ENCODE data around the gene COQ9.
"Not testable (repeated sequence)": the region's sequence is repeated elsewhere in the genome, so short reads cannot be mapped to it uniquely, and the experiment has no call there.

Gene COQ9

DNA sequence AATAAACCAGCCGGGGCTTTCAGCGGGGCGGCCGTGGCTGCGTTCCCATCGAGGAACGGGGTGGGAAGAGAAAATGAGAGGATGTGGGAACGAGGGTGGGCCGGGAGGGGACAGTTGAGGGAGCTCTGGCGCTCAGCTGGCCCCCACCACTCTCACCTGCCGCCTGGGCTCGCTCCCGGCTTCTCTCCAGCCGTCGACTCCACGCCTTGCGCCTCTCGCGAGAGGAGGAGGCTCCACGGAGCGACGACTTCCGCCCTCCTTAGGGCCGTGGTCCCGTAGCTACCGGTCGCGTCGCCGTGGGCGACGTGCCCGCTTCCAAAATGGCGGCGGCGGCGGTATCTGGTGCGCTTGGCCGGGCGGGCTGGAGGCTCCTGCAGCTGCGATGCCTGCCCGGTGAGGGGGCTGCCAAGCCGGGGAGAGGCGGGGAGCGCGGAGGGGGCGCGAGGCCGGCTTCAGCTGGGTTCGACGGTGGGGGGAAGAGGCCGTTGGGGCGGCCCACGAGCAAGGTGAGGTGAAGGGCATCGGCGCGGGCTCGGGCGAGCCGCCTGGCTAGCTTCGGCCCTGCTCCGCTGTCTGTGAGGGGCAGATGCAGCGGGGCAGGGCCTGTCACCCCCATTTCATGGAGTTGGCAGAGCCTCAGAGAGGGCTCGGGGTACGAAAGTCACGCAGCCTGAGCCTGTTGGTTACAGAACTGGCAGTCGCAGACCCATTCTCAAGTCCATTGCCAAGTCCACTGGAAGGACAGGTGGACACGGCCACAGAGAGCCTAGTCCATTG lies at the start of gene COQ9, which contains the start of gene CIAPIN1:
Gene COQ9 (plus strand): TSS at position 294 of the 777 bp plus-strand sequence. CDS start 27 bp downstream, at position 321.
Gene CIAPIN1 (minus strand): TSS at position 200 of the 777 bp plus-strand sequence. CDS start 6,457 bp downstream, outside the sequence.
- DNase-seq (ENCODE audit: low spot score), result peak; percentile 94

DNA sequence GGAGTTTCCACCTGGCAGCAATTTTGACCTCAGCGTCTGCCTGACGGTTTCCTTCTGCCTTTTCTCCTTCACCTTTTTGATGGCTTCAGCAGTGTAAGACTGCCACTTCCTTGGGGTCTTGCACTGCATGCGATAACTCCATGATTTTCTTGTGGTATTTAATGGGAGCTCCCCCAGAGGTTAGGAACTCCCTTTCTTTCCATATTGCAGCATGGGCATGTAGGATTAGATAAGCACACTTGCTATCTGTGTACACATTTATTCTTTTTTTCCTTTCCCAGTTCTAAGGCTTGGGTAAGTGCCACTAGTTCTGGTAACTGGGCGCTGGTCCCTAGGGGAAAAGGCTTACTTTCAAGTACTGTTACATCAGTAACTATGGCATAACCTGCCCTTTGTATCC lies 49.8 kb upstream of the COQ9 start:
- not testable (repeated sequence) for DNase-seq (ENCODE audit: low spot score)

DNA sequence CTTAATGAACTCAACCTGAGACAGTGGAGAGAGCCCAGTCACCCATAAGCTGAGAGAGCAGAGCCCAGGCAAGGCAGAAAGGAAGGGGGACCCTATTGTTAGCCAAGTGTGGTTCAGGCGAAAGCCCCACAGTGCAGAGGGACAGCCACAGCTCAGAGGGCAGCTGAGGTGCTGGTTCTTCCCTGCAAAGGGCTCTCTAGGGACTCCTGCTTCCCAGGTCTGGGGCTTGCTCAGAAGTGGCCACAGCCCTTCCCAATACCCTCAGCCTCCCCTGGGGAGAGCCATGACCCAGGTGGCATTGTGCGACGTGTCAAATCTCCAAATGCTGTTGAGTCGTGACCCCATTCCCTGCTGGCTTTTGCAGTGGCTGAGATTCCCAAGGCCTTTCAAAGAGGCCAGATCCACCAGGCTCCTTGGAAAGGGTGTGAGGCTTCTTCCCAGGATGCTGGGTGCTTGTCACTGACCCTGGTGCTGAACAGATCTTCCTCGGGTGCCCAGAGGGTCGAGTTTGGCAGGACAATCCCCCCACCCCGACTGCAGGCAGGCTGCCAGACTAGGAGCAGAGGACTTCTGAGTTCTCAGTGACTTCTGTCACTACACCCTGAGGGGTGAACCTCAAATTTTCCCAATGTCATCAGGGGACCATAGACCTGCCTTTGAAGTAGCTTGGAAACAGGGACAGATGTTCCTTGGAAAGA lies 45.2 kb upstream of the COQ9 start:
- DNase-seq (ENCODE audit: low spot score), result no peak

DNA sequence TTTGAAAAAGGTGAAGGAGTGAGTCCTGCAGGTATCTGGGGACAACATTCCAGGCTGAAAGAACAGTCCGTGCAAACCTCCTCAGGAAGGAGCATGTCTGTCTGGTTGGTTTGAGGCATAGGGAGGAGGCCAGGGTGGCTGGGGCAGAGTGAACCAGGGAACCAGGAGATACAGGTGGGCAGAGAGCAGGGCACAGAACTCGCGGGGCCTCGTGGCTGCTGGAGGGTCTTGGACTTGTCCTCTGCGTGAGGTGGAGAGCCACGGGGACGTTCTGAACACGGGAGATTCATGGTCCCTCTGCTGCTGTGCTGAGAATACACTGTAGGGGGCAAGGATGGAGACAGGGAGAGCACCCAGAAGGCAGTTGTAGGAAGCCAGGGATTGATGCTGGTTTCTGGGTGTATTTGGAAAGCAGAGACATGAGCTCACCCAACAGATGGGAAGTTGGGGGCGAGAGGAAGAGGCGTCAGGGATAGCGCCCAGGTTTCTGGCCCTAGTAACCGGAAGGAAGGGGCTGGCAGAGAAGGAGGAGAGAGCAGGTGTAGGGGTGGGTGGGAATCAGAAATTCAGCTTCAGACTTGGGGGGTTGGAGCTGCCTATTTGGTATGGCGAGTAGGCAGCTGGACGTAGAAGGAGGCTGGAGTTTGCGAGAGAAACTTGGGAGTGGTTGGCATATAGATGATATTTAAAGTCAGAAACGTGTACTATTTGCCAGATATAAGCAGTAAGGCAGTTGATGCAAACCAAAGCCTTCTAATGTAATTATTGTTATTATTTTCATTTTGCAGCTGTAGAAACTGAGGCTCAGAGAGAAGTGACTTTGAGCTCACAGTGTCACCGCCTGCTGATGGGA lies 43.1 kb upstream of the COQ9 start, which contains the start of gene CCL17:
Gene CCL17 (plus strand): TSS at position 803 of the 853 bp plus-strand sequence. CDS start 9,166 bp downstream, outside the sequence.
- DNase-seq (ENCODE audit: low spot score), result peak; percentile 62

DNA sequence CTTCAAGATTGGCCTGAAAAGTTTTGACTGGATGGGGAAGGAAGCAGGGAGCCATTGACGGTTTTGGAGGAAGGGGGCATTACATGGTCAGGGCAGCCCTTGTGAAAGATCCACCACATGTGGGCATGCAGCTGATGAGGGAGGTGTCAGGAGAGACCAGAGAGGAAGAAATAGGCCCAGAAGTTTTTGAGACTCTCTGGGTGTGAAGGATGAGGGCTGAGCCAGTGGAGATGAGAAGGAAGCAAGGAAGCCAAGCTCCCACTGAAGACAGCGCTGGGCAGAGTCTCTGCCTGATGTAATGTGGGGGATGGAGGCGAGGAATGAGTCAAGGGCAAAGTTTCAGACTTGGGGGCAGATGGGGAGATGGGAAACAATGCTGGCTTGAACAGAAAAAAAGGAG lies 42.2 kb upstream of the COQ9 start:
- DNase-seq (ENCODE audit: low spot score), result no peak

DNA sequence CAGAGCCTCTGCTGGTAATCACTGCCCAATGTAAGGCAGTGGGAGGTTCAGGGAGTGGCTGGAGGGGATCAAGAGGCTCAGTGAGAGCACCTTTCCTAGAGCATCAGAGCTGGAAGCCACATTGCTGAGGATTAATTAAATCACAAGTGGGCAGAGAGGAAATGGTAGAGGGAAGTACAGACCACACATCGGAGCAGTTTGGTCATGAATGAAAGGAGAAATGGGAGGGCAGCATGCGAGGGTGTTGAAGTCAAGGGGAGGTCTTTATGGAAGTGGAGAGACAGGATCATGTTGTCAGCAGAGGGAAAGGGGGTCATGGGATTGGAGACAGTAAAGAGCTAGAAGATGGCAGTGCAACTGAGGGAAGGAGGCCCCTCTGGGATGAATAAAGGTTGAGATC lies 40.4 kb upstream of the COQ9 start:
- no peak for DNase-seq (ENCODE audit: low spot score)

DNA sequence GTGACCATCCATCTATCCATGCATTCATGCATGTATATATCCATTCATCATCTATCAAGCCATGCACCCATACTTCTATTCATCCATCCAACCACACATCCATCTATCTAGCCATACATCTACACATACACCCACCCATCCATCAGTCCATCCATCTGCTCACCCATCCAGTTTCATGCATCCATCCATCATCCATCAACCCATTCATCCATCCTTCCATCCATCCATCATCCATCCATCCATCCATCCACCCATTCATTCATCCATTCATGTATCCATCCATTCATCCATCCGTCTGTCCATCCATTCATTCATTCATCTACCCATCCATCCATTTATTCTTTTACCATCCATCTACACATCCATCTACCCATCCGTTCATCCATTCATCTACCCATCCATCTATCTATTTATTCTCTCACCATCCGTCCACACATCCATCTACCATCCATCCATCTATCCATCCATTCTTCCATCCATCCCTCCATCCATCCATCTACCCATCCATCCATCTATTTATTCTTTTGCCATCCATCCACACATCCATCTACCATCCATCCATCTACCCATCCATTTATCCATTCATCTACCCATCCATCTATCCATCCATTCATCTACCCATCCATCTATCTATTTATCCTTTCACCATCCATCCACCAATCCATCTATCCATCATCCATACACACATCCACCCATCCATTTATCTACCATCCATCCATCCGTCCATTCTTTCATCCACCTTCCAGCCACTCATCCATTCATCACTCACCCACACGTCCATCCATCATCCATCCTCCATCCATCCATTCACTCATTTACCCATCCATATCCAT lies 39.5 kb upstream of the COQ9 start:
- DNase-seq (ENCODE audit: low spot score), result no peak

DNA sequence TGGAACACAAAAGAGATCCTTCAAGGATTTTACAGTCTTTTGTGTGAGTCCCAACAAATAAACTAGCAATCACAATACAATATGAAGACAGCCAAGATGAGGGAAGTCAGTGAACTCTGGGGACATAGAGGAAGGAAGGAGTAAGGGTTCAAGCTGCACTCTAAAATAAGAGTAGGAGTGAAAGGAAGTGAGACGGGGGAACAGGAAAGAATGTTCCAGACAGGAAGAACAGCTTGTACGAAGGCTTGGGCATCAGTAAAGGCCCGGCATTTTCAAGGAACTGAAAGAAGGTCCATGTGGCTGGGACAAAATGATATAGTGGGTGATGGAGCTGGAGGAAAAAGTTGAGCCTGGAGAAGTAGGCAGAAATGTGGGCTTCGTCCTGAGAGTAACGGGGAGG lies 38.2 kb upstream of the COQ9 start:
- peak; percentile 47 for DNase-seq (ENCODE audit: low spot score)

DNA sequence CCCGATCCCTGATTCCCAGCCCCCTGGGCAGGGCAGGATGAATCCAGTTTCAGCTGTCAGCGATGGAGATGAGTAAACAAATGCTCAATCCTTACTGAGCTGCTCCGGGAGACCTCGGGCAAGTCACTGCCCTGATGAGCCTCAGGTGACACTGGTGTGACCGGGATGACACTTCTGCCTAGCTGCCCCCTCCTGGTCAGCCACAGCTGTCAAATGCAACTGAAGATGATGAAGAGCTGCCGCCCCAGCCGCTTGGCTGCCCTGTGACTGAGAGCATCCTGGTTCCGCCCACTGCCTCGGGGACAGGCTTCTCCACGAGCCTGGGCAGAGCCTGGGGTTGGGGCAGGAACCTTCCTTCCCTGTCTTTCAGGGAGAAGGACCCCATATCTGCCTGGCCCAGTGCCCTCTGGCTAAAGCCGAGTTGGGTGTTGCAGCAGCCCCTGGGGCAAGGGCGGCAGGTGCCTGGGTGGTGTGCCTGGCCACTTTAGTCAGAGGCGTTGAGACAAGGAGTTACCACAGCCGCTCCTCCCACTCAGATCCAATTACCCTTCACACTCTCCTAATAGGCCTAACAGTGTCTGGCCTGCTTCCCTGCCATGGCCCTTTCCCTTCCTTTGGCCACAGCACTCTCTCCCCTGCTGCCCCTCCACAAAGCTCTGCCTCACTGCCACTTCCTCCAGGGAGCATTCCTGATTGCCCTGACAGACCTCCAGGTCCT lies 37.2 kb upstream of the COQ9 start:
- DNase-seq (ENCODE audit: low spot score), result no peak

DNA sequence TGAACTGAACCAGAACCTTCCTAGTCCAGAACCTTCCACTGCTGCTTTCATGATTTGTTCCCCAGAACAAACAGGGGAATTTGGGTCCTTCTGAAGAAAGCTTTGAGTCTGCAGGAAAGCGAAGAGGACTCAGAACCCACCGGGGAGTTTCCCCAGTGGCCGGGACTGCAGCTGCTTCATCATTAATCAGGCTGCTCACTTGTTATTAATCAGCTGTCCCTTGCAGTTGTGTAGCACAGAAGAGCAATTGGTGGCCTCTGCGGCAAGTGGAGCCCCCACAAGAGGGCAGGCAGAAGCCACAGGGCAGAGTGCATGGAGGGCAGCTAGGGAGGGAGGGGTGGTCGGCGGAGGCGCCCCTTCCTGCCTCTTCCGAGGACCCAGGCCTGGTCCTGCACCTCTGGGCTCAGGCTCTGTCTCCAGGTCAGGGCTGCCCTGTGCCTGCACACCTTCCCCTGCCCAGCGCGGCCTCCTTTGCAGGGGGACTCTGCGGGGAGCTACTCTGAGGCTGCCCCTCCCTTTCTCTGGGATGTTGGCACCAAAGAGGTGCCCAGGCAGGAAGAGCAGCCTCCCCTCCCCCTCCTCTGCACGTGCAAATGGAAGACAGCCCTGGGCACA lies 35.8 kb upstream of the COQ9 start:
- DNase-seq (ENCODE audit: low spot score), result no peak

DNA sequence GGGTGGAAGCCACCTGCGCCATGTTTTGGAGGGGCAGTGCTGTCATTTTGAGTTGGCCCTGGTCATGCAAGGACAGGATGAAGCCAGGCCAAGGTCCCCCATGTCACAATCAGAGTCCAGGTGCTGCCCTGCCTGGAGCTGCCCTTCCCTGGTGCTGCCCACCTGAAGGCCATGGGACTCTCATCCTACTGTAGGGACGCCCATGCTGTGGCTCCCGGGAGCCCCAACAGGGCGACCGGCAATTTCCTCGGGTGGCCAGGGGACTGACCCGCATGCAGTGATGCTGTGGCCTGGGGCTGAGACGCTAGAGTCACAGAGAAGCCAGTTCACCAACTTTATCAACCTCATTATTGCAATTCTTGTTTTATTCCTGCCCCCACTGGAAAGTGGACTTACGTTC lies 34.7 kb upstream of the COQ9 start:
- DNase-seq (ENCODE audit: low spot score), result no peak

DNA sequence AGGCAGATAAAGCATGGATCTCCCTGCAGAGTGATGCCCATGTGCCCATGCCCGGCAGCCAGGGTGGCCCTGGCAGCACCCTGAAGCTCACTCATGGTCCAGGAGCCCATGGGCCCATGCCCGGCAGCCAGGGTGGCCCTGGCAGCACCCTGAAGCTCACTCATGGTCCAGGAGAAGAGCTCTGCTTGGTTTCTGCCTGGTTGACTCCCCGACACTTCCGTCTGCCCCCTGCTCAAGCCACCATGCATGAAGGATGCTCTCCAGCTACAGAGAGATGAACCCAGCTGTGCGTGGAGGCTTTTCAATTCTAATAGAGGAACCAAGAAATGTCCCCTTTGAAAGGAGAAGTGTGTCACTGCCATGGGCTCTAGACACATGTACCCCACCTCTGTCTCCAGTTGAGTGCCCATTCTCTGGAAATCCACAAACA lies 34.0 kb upstream of the COQ9 start:
- DNase-seq (ENCODE audit: low spot score), result no peak

GRCh38 chr16:57413733-57414132 lies 33.5 kb upstream of the COQ9 start:
- DNase-seq (ENCODE audit: low spot score), result no peak

DNA sequence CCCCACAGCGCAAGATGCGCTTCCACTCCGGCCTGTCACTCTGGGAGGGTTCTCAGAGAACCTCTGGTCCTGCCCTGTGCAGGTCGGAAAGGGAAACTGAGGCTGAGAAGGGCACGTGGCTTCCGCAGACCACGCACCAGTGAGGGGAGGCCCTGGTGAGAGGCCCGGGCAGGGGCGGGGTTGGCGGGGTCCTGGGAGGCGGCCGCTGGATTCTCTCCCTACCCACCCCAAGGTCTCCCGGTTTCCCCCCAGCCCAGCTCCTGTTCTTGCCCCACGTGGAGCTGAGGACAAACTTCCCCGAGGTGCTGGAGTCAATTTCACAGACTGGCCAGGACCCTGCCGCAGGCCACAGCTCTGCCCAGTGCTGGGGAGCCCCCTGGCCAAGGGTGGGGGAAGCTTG lies 31.2 kb upstream of the COQ9 start:
- no peak for DNase-seq (ENCODE audit: low spot score)

DNA sequence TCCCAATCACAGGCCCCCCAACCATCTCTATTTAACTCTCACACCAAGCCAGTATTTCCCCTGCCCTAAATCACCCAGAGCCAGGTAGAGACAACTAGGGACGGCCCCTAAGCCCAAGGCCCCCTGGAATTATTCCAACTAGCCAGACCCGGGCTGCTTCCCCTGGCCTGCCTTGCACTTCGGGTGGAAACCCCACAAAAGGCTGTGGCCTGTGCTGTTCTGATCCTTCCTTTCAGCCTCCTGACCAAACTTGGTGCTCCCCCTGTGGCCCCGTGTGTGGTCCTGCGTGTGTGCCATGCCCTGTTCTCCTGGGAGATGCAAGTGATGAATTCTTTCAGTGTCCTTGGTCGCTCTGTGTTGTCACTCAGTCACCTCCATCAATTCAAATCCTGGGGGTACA lies 27.8 kb upstream of the COQ9 start:
- no peak for DNase-seq (ENCODE audit: low spot score)

GRCh38 chr16:57422026-57422944 lies 25.0 kb upstream of the COQ9 start:
- peak; percentile 40 for DNase-seq (ENCODE audit: low spot score)

GRCh38 chr16:57423152-57423551 lies 24.1 kb upstream of the COQ9 start:
- DNase-seq (ENCODE audit: low spot score), result no peak

DNA sequence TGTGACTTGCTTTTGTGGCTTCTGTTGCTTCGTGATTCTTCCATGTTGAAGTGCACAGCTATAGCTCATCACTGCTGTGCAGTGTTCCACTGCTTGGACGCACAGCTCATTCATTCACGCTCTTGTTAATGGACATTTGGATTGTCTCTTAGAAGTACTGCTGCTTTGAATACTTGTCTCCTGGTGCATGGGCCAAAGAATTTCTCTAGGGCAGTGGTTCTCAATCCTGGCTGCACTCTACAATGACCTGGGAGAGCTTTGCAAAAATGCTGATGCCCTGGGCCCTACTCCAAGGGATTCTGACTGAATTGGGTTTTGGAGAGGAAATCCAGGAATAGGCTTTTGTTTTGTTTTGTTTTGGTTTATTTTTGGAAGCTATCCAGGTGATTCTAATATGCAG lies 22.7 kb upstream of the COQ9 start:
- DNase-seq (ENCODE audit: low spot score), result peak; percentile 32

GRCh38 chr16:57426356-57426755 lies 20.9 kb upstream of the COQ9 start:
- no peak for DNase-seq (ENCODE audit: low spot score)

Data from Ammon's horn (tissue), 1 donor.